Kidney glomerular epithelial cell (primary cell): ENCODE measurements around the gene PDHX.
A peak's percentile ranks its signal among the peaks of the same experiment; 100 is the strongest.

Experiments
- DNase-seq: peaks from one replicate; lab custom pipeline; 2025; lab: John Stamatoyannopoulos, UW

The PDHX gene

GRCh38 chr11:34990916-34991315, 74.5 kb downstream of the PDHX start:
- DNase-seq, result no peak

DNA sequence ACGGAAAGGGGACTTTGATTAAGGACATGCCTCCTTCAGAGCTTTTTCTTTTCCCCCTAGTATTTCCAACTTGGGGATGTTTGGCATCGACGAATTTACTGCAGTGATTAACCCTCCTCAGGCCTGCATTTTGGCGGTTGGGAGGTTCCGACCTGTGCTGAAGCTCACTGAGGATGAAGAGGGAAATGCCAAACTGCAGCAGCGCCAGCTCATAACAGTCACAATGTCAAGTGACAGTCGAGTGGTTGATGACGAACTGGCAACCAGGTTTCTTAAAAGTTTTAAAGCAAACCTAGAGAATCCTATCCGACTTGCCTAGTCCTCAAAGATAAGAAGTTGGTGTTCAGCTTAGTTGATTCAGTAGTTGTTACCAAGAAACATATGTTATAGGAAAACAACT, 78.4 kb downstream of the PDHX start:
- no peak for DNase-seq

DNA sequence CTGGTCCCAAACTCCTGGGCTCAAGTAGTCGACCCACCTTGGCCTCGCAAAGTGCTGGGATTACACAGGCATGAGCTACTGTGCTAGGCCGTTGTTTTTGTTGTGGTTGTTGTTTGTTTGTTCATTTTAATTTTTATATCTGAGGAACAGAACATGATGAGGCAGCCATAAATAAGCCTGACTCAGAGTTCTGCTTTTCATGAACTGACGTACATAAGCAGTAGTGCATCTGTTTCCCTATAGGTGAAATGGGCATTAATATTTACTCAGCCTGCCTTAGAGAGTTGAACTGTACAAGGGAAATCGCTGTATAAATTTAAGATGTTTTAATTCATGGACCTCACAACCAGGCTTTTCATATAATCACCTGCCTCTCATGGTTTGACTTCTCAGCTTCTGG, 80.5 kb downstream of the PDHX start:
- DNase-seq, result no peak

DNA sequence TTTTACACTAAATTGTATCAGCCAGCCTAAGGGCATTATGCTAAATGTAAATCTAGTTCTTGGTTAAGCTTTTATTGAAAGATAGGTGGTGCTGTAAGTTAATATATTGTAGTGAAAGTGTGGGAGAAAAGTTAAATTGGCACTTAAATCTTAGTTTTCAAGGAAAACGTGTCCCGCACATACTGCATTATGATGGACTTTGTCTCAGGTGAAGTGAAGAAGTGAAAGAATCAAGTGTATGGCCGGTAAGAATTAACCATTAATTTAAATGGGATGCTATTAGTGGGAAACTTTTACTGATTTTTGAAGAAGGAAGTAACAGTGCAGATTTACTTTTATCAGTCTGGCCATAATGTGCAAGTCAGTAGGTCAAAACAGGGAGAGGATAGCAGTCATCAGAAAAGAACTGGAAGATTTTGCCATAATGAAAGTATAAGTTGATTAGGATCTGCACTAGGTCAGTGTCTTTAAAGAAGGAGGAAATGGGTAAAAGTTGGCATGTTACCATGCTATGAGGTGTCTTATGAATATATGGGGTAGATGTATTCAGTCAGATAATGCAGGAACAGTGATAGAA, 81.6 kb downstream of the PDHX start:
- DNase-seq, result no peak

DNA sequence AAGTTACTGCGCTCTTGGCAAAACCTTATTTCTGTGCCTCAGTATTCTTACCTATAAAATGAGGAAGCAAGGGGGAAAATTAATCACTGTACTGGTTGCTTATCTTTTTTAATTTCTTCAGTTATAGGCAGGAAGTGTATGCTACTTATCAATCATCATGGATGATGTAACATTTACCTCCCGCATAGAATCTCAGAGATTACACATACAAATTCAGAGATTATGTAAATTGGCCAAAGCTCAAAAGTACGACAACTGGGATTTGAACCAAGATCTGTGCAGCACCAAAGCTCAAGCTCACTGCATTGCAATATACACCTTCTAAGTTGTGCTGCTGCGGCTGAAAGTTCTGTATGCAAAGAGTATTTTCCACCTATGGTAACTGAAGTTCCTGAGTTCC, 83.0 kb downstream of the PDHX start:
- DNase-seq, result no peak

DNA sequence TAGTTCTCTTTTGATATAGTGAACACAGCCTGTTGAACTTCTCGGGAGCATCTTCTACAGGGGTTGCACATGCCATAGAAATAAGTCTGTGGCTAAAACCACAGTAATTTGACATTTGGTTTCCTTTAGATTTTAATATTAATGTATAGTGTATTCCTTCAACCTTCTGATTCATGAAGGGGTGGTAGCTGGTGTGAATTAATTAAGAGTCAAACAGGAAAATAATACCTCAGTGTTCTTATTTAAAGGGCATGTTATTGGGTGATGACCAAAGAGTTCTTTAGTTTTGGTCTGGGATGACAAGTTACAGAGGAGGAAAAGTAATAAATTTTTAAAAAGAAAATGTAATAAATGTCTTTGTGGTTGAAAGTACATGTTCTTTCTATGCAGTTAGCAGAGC, 86.8 kb downstream of the PDHX start:
- no peak for DNase-seq

- DNase-seq, result no peak
Measured at GRCh38 chr11:35003658-35004057, 87.2 kb downstream of the PDHX start.

DNA sequence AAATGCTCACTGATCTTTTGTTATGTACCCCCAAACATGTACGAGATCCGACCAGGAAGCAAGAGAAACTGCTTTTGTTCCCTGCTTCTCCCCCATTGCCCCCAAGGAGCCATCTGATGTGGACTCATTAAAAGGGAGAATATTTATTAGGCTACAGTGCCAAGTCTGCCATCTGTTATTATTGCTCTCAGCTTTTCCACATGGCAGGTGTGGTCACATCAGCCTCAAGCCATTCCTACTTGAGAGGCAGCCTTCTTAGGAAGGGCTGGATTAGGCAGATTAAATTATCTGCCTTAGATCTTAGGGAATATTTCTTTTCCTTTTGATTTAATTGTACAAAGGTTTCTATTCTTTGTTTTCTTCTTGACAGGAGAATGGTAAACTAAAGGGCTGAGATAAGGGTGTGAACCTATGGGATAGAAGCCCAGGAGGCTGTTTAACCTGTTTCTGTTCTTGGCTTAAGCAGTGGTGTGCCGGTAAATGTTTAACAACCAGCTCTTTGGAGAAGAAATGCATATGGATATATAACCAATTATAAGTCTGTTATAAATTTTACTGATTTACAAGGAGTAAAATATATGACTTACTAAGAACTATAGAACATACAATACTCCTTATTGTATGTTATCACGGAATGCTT, 88.8 kb downstream of the PDHX start:
- DNase-seq, result no peak

DNA sequence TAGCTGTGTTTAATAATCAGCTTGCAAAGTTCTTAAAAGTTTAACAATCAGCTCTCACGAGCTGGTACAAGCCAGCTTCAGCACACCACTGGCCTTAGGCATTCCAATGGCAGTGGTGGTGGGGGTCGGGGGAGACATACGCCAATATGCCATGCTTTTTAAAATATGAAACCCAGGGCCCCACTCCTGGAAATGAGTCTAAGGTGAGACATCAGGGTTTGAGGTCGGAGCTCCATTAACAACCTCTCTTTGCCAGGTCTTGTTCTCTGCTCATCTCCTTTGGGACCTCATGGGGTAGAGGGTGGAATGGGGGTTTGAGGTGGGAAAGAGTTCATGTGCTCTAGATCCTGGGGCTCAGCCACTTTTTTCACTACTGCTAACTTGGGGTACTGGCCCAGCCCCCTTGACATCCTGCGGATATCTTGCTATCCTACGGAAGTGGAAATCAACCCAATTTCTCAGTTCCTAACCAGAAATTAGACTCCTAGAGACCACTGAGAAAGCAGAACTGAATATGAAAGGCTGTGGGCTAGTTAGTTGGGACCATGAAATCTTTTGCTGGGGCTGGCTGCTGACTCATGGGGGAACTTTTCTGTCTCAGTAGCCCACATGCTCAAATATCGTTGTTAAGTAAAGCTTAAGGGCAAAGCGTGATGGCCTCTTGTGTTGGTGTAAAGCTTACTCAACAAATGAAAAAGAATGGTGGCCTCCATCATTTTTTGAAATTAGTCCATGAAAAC, 90.1 kb downstream of the PDHX start:
- DNase-seq, result no peak

DNA sequence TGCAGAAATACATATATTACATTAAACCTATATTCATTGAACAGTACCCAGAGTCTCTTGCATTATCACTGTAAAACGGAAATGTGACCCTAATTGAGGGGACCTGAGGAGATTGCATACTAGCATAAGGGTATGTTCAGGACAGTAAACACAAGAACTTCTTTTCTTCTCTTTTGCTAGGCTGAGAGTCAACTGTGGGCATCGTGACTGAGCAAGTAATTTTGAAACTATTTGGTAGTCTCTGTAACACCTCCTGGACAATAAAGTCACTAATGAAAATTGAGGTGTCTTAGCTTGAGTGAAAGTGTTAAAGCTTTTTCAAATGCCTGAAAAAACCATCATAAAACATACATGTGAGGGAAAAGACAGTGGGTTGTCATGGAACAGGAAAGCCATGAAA, 90.9 kb downstream of the PDHX start:
- DNase-seq, result no peak

GRCh38 chr11:35009191-35009943, 92.9 kb downstream of the PDHX start:
- DNase-seq, result peak; percentile 59

DNA sequence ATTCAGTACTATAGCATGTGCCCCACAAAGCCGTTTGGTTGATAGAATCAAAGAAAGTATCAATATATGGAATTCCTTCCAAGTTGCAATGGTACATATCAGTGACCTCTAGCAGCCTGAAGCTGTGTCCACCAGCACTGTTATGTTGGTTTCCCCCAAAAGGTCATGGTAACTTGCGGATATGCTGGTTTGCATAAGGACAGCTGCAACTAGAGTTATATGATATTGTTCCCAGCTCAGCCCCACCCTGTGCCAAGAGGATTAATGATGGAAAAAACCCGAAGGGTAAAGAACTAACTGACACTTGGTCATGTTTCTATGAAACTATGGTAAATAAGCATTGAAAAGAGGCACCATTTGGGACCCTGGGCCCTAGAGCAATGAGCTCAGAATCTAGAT, 93.5 kb downstream of the PDHX start:
- DNase-seq, result no peak

DNA sequence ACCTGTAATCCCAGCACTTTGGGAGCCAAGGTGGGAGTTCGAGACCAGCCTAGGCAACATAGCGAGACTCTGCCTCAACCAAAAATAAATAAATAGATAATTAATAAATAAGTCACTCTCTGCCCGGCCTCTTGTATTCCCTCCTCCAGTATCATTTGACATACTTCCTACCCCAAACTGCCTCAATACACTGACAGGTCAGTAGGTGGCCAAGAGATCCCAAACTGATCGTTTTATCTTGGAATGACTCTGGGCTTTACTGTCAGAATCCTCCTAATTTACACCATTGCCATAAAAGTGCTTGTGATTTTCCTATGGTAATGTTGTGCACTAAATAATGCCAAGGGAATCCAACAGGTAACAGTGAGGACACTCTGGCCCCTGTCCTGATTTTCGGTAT, 94.2 kb downstream of the PDHX start:
- no peak for DNase-seq

DNA sequence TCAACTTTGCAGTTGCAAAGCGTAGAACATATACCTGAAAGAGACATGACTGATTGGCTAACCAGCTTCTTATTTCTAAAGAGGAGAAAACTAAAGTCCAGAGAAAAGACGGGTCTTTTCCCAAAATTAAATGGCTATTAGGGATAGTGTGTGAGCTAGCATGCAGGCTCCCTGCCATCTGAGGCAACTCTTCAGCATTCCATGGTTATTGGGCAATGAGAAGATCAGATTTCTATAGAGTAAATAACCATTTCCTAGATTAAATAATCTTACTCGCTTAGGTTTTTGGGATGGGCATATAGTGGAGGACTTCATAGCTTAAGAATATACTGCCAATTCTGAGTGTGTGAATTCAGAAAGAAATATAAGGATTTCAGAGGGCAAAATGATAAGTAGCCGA, 95.0 kb downstream of the PDHX start:
- no peak for DNase-seq

DNA sequence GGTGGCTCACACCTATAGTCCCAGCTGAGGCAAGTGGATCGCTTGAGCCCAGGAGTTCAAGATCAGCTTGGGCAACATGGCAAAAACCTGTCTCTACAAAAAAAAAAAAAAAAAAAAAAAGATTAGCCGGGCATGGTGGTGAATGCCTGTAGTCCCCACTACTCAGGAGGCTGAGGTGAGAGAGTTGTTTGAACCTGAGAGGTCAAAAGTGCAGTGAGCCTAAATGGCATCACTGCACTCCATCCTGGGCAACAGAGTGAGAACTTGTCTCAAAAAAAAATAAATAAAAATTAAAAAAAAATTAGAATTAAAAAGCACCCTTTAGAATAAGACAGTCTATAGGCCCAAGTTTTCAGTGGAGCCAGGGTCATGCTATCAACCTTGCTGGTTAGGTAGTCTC, 95.5 kb downstream of the PDHX start:
- DNase-seq, result no peak

DNA sequence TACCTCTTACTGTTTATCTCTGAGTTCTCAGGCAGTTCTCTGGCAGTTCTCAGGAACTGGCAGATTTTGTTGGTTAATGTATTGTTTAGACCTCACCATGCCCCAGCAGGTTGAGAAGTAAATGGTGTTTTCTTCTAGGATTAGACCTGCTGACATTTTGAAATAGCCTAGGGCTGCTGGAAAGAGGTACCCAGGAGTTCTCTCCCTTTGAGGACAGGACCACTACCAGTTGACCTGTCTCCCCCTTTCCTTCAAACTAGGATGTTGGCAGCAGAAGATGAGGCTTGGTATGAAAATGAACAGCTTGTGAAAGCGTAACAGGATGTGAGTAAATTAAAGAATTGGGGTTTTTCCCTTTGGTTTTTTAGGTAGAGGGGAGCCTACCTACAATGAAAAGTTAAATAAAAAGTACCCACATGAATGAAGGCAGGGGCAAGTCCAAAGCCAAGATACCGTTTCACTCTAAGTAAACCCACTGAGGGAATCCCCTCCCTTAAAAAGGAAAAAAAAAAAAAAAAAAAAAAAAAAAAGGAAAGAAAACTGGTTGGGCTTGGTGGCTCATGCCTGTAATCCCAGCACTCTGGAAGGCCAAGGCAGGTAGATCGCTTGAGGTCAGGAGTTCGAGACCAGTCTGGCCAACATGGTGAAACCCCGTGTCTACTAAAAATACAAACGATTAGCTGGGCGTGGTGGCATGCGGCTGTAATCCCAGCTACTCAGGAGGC, 96.2 kb downstream of the PDHX start:
- DNase-seq, result no peak

DNA sequence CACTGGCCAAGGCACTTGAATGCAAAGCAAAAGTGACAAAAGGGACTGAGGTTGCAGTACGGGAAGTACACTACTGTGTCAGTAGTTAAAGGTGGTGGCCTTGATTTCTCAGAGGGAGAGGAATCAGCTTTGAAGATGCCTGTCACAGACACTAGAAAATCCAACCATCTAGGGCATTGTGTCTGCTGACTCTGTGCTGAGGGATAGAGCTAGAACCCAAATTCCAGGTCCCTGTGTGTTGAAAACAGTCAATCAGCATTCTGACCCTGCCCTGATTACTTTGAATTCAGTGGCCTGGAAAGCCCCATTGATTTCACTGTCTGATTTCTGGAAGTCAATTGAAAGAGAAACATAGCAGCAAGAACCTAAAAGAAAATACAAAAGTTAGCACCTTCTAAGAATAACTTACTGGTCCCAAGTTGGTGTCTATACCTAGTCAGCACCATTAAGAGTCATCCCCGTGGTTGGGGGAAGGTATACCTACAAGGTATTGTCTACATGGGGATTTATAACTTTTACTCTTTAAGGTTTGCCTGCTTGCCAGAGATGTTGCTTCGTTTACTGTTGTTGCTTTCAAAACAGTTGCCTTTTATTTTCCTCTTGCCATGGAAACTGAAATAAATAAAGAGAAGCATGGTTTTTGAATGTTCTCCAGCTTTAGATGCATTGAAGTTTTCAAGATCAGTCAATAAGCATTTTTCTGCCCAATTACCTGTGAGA, 97.3 kb downstream of the PDHX start:
- no peak for DNase-seq

GRCh38 chr11:35014346-35014745, 97.9 kb downstream of the PDHX start:
- DNase-seq, result no peak

DNA sequence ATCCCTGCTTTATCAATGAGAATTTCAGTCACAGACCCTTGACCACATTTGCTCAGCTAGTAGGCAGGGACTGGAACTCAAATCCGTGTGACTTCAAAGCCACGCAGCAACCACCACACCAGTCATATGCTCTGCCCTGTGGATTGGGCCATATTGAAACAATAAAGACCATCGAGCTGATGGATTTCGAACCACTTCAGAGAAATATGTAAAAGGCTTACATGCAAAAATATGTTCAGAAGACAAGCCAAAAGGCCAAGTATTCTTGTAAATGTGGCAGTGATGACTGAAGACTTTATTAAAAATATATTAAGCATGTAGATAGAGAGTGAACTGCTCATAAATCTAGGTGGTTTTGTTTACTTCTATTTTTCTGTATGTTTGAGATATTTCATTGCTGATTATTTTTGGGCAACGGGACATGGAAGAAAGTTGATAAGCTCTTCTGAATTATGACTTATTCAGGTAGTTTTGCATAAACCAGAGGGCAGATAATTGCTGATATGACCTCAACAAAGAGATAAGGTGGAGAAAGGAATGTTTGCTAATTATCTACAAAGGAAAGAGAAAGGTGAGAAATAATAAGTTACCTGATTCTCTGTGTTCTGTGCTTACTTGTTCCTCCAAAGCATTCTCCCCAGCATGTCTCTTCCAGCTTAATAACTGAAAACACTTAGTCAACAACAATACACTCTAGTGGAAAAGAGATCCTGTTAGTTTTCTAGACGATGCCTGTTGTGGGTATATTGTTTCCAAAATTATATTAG, 99.4 kb downstream of the PDHX start:
- DNase-seq, result no peak

GRCh38 chr11:35016916-35017315, 100.5 kb downstream of the PDHX start:
- no peak for DNase-seq
